H9 (cell line): ENCODE measurements around the gene DMRTB1. TPM values are rescaled to one million over a fixed set of nuclear protein-coding genes. Genes with fewer than 3 reads are reported as not detected.
A peak's percentile ranks its signal among the peaks of the same experiment; 100 is the strongest.

Experiments used
- DNase-seq: peaks from one replicate; pipeline ENCODE4 v3.0.0-alpha.2; 2017
- H2AFZ ChIP-seq: one replicate; pipeline ENCODE4 v1.6.1; 2013; ENCODE audit warnings: mild to moderate bottlenecking, low read length, control low read depth, moderate library complexity
- H2AK5ac ChIP-seq: 2 replicates; pipeline ENCODE4 v1.6.1; 2013; ENCODE audit warnings: low read length, control low read depth, mixed read lengths; ENCODE audit not compliant: insufficient read length
- H2BK120ac ChIP-seq: one replicate; pipeline ENCODE4 v1.6.1; 2013; ENCODE audit warnings: low read depth, mild to moderate bottlenecking, low read length, control low read depth, inconsistent platforms; ENCODE audit not compliant: poor library complexity, severe bottlenecking
- H2BK12ac ChIP-seq: 2 replicates; pipeline ENCODE4 v1.6.1; 2013; ENCODE audit warnings: low read length, control low read depth, mixed read lengths, low read depth; ENCODE audit not compliant: insufficient read length
- H2BK15ac ChIP-seq: 2 replicates; pipeline ENCODE4 v1.6.1; 2013; ENCODE audit warnings: low read depth, low read length, control low read depth
- H2BK20ac ChIP-seq: one replicate; pipeline ENCODE4 v1.6.1; 2013; ENCODE audit warnings: low read depth, mild to moderate bottlenecking, low read length, control low read depth, inconsistent platforms; ENCODE audit not compliant: poor library complexity, severe bottlenecking
- H2BK5ac ChIP-seq: 2 replicates; pipeline ENCODE4 v1.6.1; 2013; ENCODE audit warnings: low read length, control low read depth, mixed read lengths; ENCODE audit not compliant: insufficient read length
- H3K14ac ChIP-seq: 2 replicates; pipeline ENCODE4 v1.6.1; 2013; ENCODE audit warnings: low read length, control low read depth; ENCODE audit not compliant: insufficient read depth
- H3K18ac ChIP-seq: 2 replicates; pipeline ENCODE4 v1.6.1; 2013; ENCODE audit warnings: low read depth, mild to moderate bottlenecking, mixed read lengths, low read length, control low read depth; ENCODE audit not compliant: insufficient read length
- H3K23ac ChIP-seq: 2 replicates; pipeline ENCODE4 v1.6.1; 2013; ENCODE audit warnings: low read length, control low read depth, mixed read lengths, low read depth; ENCODE audit not compliant: insufficient read length
- H3K23me2 ChIP-seq: 2 replicates; pipeline ENCODE4 v1.6.1; 2013; ENCODE audit warnings: low read depth, mild to moderate bottlenecking, mixed read lengths, low read length, control low read depth; ENCODE audit not compliant: insufficient read length, poor library complexity, severe bottlenecking
- H3K27ac ChIP-seq: 2 replicates; pipeline ENCODE4 v1.5.1; 2013; ENCODE audit warnings: low read length, control low read depth, mixed read lengths, low read depth; ENCODE audit not compliant: insufficient read length
- H3K27me3 ChIP-seq: 2 replicates; pipeline ENCODE4 v1.6.1; 2013; ENCODE audit warnings: low read length, control low read depth, inconsistent platforms; ENCODE audit not compliant: insufficient read depth
- H3K4ac ChIP-seq: 2 replicates; pipeline ENCODE4 v1.6.1; 2013; ENCODE audit warnings: low read depth, mild to moderate bottlenecking, control low read depth, inconsistent platforms, low read length, moderate library complexity
- H3K4me1 ChIP-seq: 2 replicates; pipeline ENCODE4 v1.6.1; 2013; ENCODE audit warnings: low read length, control low read depth, inconsistent platforms; ENCODE audit not compliant: insufficient read depth
- H3K4me2 ChIP-seq: 2 replicates; pipeline ENCODE4 v1.6.1; 2013; ENCODE audit warnings: low read length, control low read depth, mixed read lengths; ENCODE audit not compliant: insufficient read length, insufficient read depth
- H3K56ac ChIP-seq: 2 replicates; pipeline ENCODE4 v1.6.1; 2013; ENCODE audit warnings: low read depth, mild to moderate bottlenecking, mixed read lengths, low read length, control low read depth; ENCODE audit not compliant: insufficient read length
- H3K79me1 ChIP-seq: 2 replicates; pipeline ENCODE4 v1.6.1; 2013; ENCODE audit warnings: low read depth, mild to moderate bottlenecking, moderate library complexity, low read length, control low read depth, inconsistent platforms; ENCODE audit not compliant: insufficient read depth, poor library complexity, severe bottlenecking
- H3K79me2 ChIP-seq: 2 replicates; pipeline ENCODE4 v1.6.1; 2013; ENCODE audit warnings: low read length, control low read depth, inconsistent platforms; ENCODE audit not compliant: insufficient read depth
- H3K9ac ChIP-seq: 2 replicates; pipeline ENCODE4 v1.6.1; 2013; ENCODE audit warnings: low read length, control low read depth, mixed read lengths; ENCODE audit not compliant: insufficient read length; ENCODE audit errors: extremely low read depth
- H3K9me3 ChIP-seq: one replicate; pipeline ENCODE4 v1.6.1; 2013; ENCODE audit warnings: low read depth, low read length, inconsistent platforms; ENCODE audit not compliant: control insufficient read depth
- H3T11ph ChIP-seq: one replicate; pipeline ENCODE4 v1.6.1; 2013; ENCODE audit warnings: mild to moderate bottlenecking, low read length, control low read depth, inconsistent platforms
- H4K20me1 ChIP-seq: one replicate; pipeline ENCODE4 v1.6.1; 2013; ENCODE audit not compliant: control insufficient read depth, insufficient read length, insufficient read depth
- H4K5ac ChIP-seq: 2 replicates; pipeline ENCODE4 v1.6.1; 2013; ENCODE audit warnings: low read depth, mild to moderate bottlenecking, mixed read lengths, low read length, control low read depth; ENCODE audit not compliant: insufficient read length
- H4K8ac ChIP-seq: replicated peaks from 2 replicates; pipeline ENCODE4 v1.6.1; 2013; ENCODE audit warnings: low read length, control low read depth, mixed read lengths, low read depth; ENCODE audit not compliant: insufficient read length
- H4K91ac ChIP-seq: 2 replicates; pipeline ENCODE4 v1.6.1; 2013; ENCODE audit warnings: low read depth, mild to moderate bottlenecking, moderate library complexity, mixed read lengths, low read length, control low read depth; ENCODE audit not compliant: insufficient read length
- H3K27ac Mint-ChIP-seq, 3 experiments: 2 replicates in 2 of 3; 3 replicates in 1 of 3; pipeline ENCODE4 v1.8.0; 2020 to 2021; ENCODE audit warnings: mixed read lengths in 3 of 3, mild to moderate bottlenecking in 1 of 3, moderate library complexity in 1 of 3
- H3K27me3 Mint-ChIP-seq: 2 replicates; pipeline ENCODE4 v1.8.0; 2021; ENCODE audit warnings: low read depth, mild to moderate bottlenecking, moderate library complexity, mixed read lengths
- H3K36me3 Mint-ChIP-seq, 3 experiments: 2 replicates in 2 of 3; 3 replicates in 1 of 3; pipeline ENCODE4 v1.8.0; 2020 to 2021; ENCODE audit warnings: low read depth in 3 of 3, mixed read lengths in 3 of 3; ENCODE audit not compliant: insufficient read depth in 1 of 3
- H3K4me1 Mint-ChIP-seq, 2 experiments: 2 replicates each; pipeline ENCODE4 v1.8.0; 2020; ENCODE audit warnings: mixed read lengths in 2 of 2
- H3K4me3 Mint-ChIP-seq, 2 experiments: 2 replicates in 1 of 2; 3 replicates in 1 of 2; pipeline ENCODE4 v1.8.0; 2020 to 2021; ENCODE audit warnings: mild to moderate bottlenecking in 2 of 2, mixed read lengths in 2 of 2, moderate library complexity in 1 of 2
- H3K9me3 Mint-ChIP-seq, 2 experiments: 2 replicates in 1 of 2; 3 replicates in 1 of 2; pipeline ENCODE4 v1.8.0; 2020; ENCODE audit warnings: mild to moderate bottlenecking in 2 of 2, mixed read lengths in 2 of 2, moderate library complexity in 1 of 2
- WGBS: extraction: QIAGEN DNeasy Blood & Tissue Kit; methylation state at CpG from one replicate; pipeline ENCODE4 v1.1.7; 2013; ENCODE audit warnings: missing lambda C conversion rate, low lambda C conversion rate, mixed read lengths; ENCODE audit not compliant: insufficient read length; ENCODE audit errors: extremely low coverage; 5-methylcytosine and 5-hydroxymethylcytosine counted together
- total RNA-seq: library from RNA; stranded (reverse); gene quantifications from 2 replicates; pipeline ENCODE4 v1.2.1, GENCODE V29; 2021
- TF ChIP-seq, protein P1 (sequence below): fragments of 200-600 bp; sonication (generic); conservative IDR thresholded peaks from 3 replicates; pipeline ENCODE4 v1.8.0; 2021; ENCODE audit warnings: antibody characterized with exemption, mild to moderate bottlenecking

The DMRTB1 gene
- total RNA-seq, 1 experiment from 2014 or later: not detected

- H2AK5ac ChIP-seq: no peak overlapping the region
- H3K79me2 ChIP-seq: no peaks in the 10 kb centered on the region
- peak; percentile 98 for DNase-seq
- H3K9me3 Mint-ChIP-seq: peaks cover 3 to 6% of the 10 kb centered on the region in 2 experiments; a peak in 2 of 5 replicates
- no peaks in the 10 kb centered on the region for H3K23me2 ChIP-seq
- H3K36me3 Mint-ChIP-seq: peaks cover 0 to 4% (median 0%) of the 10 kb centered on the region in 3 experiments; a peak in 1 of 7 replicates
- H3K27me3 ChIP-seq: no peaks in the 10 kb centered on the region; the same call in 1 of the 2 replicates
- H3K4ac ChIP-seq: no peak overlapping the region
- no peaks in the 10 kb centered on the region for H4K20me1 ChIP-seq
- no peak overlapping the region for H3K18ac ChIP-seq
- H3K4me1 Mint-ChIP-seq: peaks cover 8 to 16% of the 10 kb centered on the region in 2 experiments
- no peak overlapping the region for H4K8ac ChIP-seq
- H3K4me3 Mint-ChIP-seq: peak overlapping the region; percentile 10 to 49; a peak in 1 of 5 replicates
- no peak overlapping the region for H3K14ac ChIP-seq
- H4K91ac ChIP-seq: no peak overlapping the region
- H2BK15ac ChIP-seq: no peak overlapping the region
- no CpG with 5 or more reads among the region's 28 CpGs for WGBS
- H3K9ac ChIP-seq: no peak overlapping the region
- H3K27ac ChIP-seq: no peak overlapping the region
- no peak overlapping the region for H2AFZ ChIP-seq
- H2BK12ac ChIP-seq: no peak overlapping the region
- TF ChIP-seq, protein P1, sequence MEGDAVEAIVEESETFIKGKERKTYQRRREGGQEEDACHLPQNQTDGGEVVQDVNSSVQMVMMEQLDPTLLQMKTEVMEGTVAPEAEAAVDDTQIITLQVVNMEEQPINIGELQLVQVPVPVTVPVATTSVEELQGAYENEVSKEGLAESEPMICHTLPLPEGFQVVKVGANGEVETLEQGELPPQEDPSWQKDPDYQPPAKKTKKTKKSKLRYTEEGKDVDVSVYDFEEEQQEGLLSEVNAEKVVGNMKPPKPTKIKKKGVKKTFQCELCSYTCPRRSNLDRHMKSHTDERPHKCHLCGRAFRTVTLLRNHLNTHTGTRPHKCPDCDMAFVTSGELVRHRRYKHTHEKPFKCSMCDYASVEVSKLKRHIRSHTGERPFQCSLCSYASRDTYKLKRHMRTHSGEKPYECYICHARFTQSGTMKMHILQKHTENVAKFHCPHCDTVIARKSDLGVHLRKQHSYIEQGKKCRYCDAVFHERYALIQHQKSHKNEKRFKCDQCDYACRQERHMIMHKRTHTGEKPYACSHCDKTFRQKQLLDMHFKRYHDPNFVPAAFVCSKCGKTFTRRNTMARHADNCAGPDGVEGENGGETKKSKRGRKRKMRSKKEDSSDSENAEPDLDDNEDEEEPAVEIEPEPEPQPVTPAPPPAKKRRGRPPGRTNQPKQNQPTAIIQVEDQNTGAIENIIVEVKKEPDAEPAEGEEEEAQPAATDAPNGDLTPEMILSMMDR: peak; percentile 100
- no peak overlapping the region for H2BK120ac ChIP-seq
- H2BK20ac ChIP-seq: no peak overlapping the region
- no peak overlapping the region for H3K27ac Mint-ChIP-seq
- H3K4me1 ChIP-seq: peaks cover 2% of the 10 kb centered on the region; the same call in 1 of the 2 replicates
- no peaks in the 10 kb centered on the region for H3K79me1 ChIP-seq
- no peak overlapping the region for H4K5ac ChIP-seq
- H3T11ph ChIP-seq: no peak overlapping the region
- no peak overlapping the region for H2BK5ac ChIP-seq
- H3K23ac ChIP-seq: no peak overlapping the region
- H3K56ac ChIP-seq: no peak overlapping the region
- peaks cover 18% of the 10 kb centered on the region for H3K27me3 Mint-ChIP-seq
- no peak overlapping the region for H3K4me2 ChIP-seq
- no peaks in the 10 kb centered on the region for H3K9me3 ChIP-seq
These were observed 11.0 kb downstream of the DMRTB1 start for GRCh38 chr1:53470155-53470554.
